Endothelial cell of umbilical vein (primary cell): ENCODE results near the gene STARD9. TPM values are rescaled to one million over a fixed set of nuclear protein-coding genes. Genes with fewer than 3 reads are reported as not detected.

Source experiments
- BruUV-seq: library from RNA; stranded (reverse); fragments of 400-500 nt; replicated peaks from 2 replicates; lab custom pipeline; 2021; lab: Mats Ljungman, UMichigan
- CTCF ChIA-PET: fragments of 300-600, 350-600 bp; sonication (Branson Sonifier 250); formaldehyde crosslinking; loops from one replicate; lab custom pipeline; 2021; ENCODE audit warnings: antibody characterized with exemption, inconsistent platforms; lab: Charles Lee
- POLR2A ChIA-PET: fragments of 300-600, 350-600 bp; sonication (Branson Sonifier 250); formaldehyde crosslinking; loops from one replicate; lab custom pipeline; 2021; ENCODE audit warnings: antibody characterized with exemption, inconsistent platforms; lab: Charles Lee
- DNase-seq: peaks from one replicate; pipeline ENCODE4 v3.0.0-alpha.2; 2011; ENCODE audit warnings: low read depth, low spot score
- FAIRE-seq: peaks from 2 replicates; lab custom pipeline; 2011; peaks lifted over from hg19 to GRCh38; lab: Jason Lieb, UNC
- H2AFZ ChIP-seq: 2 replicates; pipeline ENCODE4 v1.6.0; 2012; ENCODE audit warnings: low read depth, low read length, control low read depth, inconsistent platforms
- H3K27ac ChIP-seq: 2 replicates; pipeline ENCODE4 v1.5.1; 2011; ENCODE audit warnings: low read depth, mild to moderate bottlenecking, control low read depth, low read length, moderate library complexity; ENCODE audit not compliant: insufficient read depth
- H3K27me3 ChIP-seq, 2 experiments: 2 replicates each; pipeline versions ENCODE4 v1.6.0 to v1.6.1; 2011; ENCODE audit warnings: low read length in 2 of 2, mixed read lengths in 1 of 2; ENCODE audit not compliant: control insufficient read depth in 2 of 2, insufficient read depth in 2 of 2
- H3K36me3 ChIP-seq, 2 experiments: 2 replicates in 1 of 2; 3 replicates in 1 of 2; pipeline ENCODE4 v1.5.1; 2011; ENCODE audit warnings: low read length in 2 of 2, mild to moderate bottlenecking in 1 of 2, moderate library complexity in 1 of 2; ENCODE audit not compliant: control insufficient read depth in 2 of 2, insufficient read depth in 2 of 2; ENCODE audit errors: extremely low read depth in 1 of 2
- H3K4me1 ChIP-seq: 3 replicates; pipeline ENCODE4 v1.5.1; 2011; ENCODE audit warnings: mild to moderate bottlenecking, low read length; ENCODE audit not compliant: control insufficient read depth, insufficient read depth; ENCODE audit errors: extremely low read depth
- H3K4me2 ChIP-seq: 2 replicates; pipeline ENCODE4 v1.6.1; 2011; ENCODE audit warnings: low read length, control low read depth, mixed read lengths; ENCODE audit not compliant: insufficient read depth
- H3K4me3 ChIP-seq, 3 experiments: fragments of 200-600 bp in 1 of 3; sonication (generic), shearing (Covaris generic) in 1 of 3; replicated peaks in 1 of 3; 2 replicates each; pipeline ENCODE4 v1.5.1; 2011 to 2016; ENCODE audit warnings: control low read depth in 3 of 3, low read length in 3 of 3, mild to moderate bottlenecking in 2 of 3, inconsistent platforms in 1 of 3, low read depth in 1 of 3, moderate library complexity in 1 of 3; ENCODE audit not compliant: insufficient read depth in 1 of 3
- H3K79me2 ChIP-seq: 2 replicates; pipeline ENCODE4 v1.6.0; 2012; ENCODE audit warnings: low read length, inconsistent platforms; ENCODE audit not compliant: control insufficient read depth, insufficient read depth
- H3K9ac ChIP-seq: replicated peaks from 2 replicates; pipeline ENCODE3; 2011; ENCODE audit warnings: low read length, control low read depth; ENCODE audit not compliant: insufficient read depth; ENCODE audit errors: extremely low read depth
- H3K9me1 ChIP-seq: replicated peaks from 3 replicates; pipeline ENCODE4 v1.6.0; 2011; ENCODE audit warnings: mild to moderate bottlenecking, low read length; ENCODE audit not compliant: control insufficient read depth, insufficient read depth; ENCODE audit errors: extremely low read depth
- H3K9me3 ChIP-seq: replicated peaks from 2 replicates; pipeline ENCODE4 v1.5.1; 2012; ENCODE audit warnings: low read length, inconsistent platforms; ENCODE audit not compliant: control insufficient read depth, insufficient read depth
- H4K20me1 ChIP-seq: replicated peaks from 2 replicates; pipeline ENCODE3; 2011; ENCODE audit warnings: mild to moderate bottlenecking, low read length; ENCODE audit not compliant: control insufficient read depth, insufficient read depth; ENCODE audit errors: extremely low read depth
- JUN ChIP-seq: IDR thresholded peaks from 2 replicates; pipeline ENCODE4 v1.6.1; 2011; ENCODE audit warnings: borderline replicate concordance, low read depth; ENCODE audit not compliant: insufficient read length, insufficient read depth
- MYC ChIP-seq: IDR thresholded peaks from one replicate; pipeline ENCODE4 v1.6.1; 2011; ENCODE audit warnings: mild to moderate bottlenecking, low read depth, low read length
- POLR2A ChIP-seq: IDR thresholded peaks from 2 replicates; pipeline ENCODE4 v1.6.1; 2012; ENCODE audit warnings: low read depth, mild to moderate bottlenecking, control low read depth, low read length
- POLR2AphosphoS5 ChIP-seq: IDR thresholded peaks from 2 replicates; pipeline ENCODE4 v1.6.1; 2012; ENCODE audit warnings: low read depth, mild to moderate bottlenecking, control low read depth, low read length, moderate library complexity; ENCODE audit not compliant: insufficient read depth
- dilution Hi-C: fragments of 300-500 bp; cut with MboI; formaldehyde crosslinking; loops from one replicate; pipeline ENCODE4 v1.15.0; 2019; ENCODE audit warnings: low sequenced_read_pairs; ENCODE audit not compliant: extremely low pct_ligation_motif_present
- intact Hi-C: fragments of 100-400 bp; cut with micrococcal nuclease; formaldehyde crosslinking; loops from one replicate; pipeline ENCODE4 v1.10.0; 2022
- polyA plus RNA-seq, 4 experiments: library from polyadenylated mRNA; depleted of rRNA in 3 of 4; stranded (reverse) in 3 of 4; unstranded in 1 of 4; fragments of >200 nt; gene quantifications; 2 replicates each; pipeline versions ENCODE4 v1.2.1 to v1.2.3, GENCODE V29; 2011 to 2012; ENCODE audit warnings: missing spikeins in 1 of 4
- total RNA-seq: library from RNA; stranded (reverse); gene quantifications from 2 replicates; pipeline ENCODE4 v1.2.3, GENCODE V29; 2021

The STARD9 gene
- total and polyA plus RNA-seq, 2 donors (not counting 3 experiments of a cell fraction or from before 2014, with no cell fraction given): 4.6 to 17.5 TPM

DNA sequence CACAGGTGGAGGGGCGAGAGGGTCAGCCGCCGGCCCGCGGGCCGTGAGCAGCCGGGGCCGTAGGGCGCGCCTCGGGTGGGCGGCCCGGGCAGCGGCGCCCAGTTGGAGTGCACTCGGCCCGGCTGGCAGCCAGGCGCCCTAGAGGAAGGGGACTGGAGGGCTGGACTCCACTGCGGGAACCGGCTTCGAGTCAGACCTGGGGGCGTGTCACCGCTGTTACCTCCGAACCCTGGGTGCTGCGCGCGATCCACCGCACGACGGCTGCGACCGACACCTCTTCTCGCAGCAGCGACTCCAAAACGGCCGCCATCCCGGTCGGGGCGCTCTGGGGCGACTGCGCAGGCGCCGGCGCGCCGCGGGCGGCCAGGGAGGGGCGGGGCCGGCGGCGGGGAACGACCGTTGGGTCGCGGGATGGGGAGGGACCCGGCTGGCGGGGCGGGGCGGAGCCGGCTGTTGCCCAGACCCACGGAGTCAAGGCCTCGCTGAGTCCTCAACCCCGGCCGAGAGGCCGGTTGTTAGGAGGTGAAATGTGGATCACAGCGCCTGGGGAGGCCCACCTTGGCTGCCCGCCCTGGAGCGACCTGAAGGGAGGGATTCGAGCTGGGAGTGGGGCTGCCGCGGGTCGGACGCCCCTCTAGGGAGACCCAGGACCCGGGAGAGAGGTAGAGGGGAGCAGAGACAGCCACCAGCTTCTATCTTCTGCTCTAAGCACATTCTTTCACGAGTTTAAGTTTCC is 161.6 kb downstream of the STARD9 start, which contains the start of gene CDAN1:
TSS of gene CDAN1 (minus strand) at position 336 of the 736 bp plus-strand sequence. CDS start at position 310, 26 bp downstream.
- Histone ChIP-seq H3K27me3 (no peaks in the 10 kb centered on the region), H3K9me1 (no peaks in the 10 kb centered on the region), H3K4me2 (peak within 1 kb of the TSS; percentile 84), H3K27ac (peak within 1 kb of the TSS; percentile 63), H3K4me3 (peak within 1 kb of the TSS; percentile 47 to 98 (median 71)), H3K9ac (peak within 1 kb of the TSS; percentile 80), H3K9me3 (no peaks in the 10 kb centered on the region), H2AFZ (peak within 1 kb of the TSS; percentile 97), H3K79me2 (peaks cover 9% of the 10 kb centered on the region), H4K20me1 (no peaks in the 10 kb centered on the region), H3K36me3 (peaks cover 3 to 19% of the 10 kb centered on the region in 2 experiments), H3K4me1 (peaks cover 11% of the 10 kb centered on the region)
- TF ChIP-seq JUN (no peak), POLR2A (peak; percentile 80), POLR2AphosphoS5 (peak; percentile 81)
- dilution Hi-C loops: no loop called here
- CTCF ChIA-PET: interaction anchor here (1.5 to 5.5 kb wide), 2 partner anchors 15 to 190 kb away, joined by 5 to 67 read pairs; no protein-coding TSS in a partner anchor
- DNase-seq (peak; percentile 88), FAIRE-seq (peak; percentile 76)
- no TSS peak for BruUV-seq
- intact Hi-C loops: loop anchor here (1.0 kb wide), 2 partner anchors 184 to 189 kb away; no protein-coding TSS in a partner anchor
- POLR2A ChIA-PET: no interaction called here

DNA sequence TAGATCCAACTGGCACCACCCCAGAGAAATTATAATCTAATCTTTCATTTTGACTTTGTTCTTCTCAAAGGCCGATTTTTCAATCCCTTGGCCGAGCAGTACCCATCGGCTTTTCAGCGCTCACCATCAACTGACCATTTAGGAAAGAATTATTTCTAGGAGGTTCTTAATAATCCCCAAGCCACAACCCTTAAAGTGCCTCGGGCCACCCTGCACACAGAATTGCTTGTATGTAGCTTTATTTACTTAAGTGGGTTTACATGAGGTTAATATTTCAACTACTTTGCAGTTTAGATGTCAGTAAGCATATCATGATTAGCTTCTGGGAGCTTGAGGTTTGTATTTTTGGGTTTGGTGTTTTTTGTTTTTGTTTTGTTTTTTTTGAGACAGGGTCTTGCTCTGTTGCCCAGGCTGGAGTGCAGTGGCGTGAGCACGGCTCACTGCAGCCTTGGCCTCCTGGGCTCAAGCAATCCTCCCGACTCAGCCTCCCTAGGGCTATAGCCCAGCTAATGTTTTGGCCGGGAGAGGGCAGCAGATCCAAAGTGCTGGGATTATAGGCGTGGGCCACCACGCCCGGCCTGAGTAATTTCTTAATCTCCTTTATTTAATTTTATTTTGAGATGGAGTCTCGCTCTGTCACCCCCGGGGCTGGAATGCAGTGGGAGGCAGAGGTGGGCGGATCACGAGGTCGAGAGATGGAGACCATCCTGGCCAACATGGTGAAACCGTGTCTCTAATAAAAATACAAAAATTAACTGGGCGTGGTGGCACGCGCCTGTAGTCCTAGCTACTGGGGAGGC is 162.3 kb downstream of the STARD9 start:
- BruUV-seq: TSS peak; percentile 80
- no peaks in the 10 kb centered on the region for H4K20me1 ChIP-seq
- FAIRE-seq: no peak
- dilution Hi-C loops: no loop called here
- CTCF ChIA-PET: interaction anchor here (0.6 to 5.5 kb wide), 4 partner anchors 15 to 189 kb away, joined by 3 to 67 read pairs (median 4); no protein-coding TSS in a partner anchor
- H3K9ac ChIP-seq: peak overlapping the region; percentile 80
- peak overlapping the region; percentile 63 for H3K27ac ChIP-seq
- peak overlapping the region; percentile 95 for H2AFZ ChIP-seq
- no peaks in the 10 kb centered on the region for H3K9me3 ChIP-seq
- H3K4me3 ChIP-seq: peak overlapping the region; percentile 29 to 98 (median 39)
- intact Hi-C loops: loop anchor here (1.0 kb wide), 1 partner anchor 184 kb away; no protein-coding TSS in a partner anchor
- H3K9me1 ChIP-seq: no peaks in the 10 kb centered on the region
- peaks cover 2 to 15% of the 10 kb centered on the region in 2 experiments for H3K36me3 ChIP-seq
- no peaks in the 10 kb centered on the region for H3K27me3 ChIP-seq
- peaks cover 9% of the 10 kb centered on the region for H3K79me2 ChIP-seq
- TF ChIP-seq POLR2AphosphoS5: no peak
- no peak for TF ChIP-seq POLR2A
- TF ChIP-seq MYC: no peak
- POLR2A ChIA-PET: no interaction called here
- H3K4me1 ChIP-seq: peaks cover 11% of the 10 kb centered on the region
- peak overlapping the region; percentile 84 for H3K4me2 ChIP-seq
- no peak for DNase-seq
